GM19395 (cell line): ENCODE results near the gene OAS1.
"Not testable (repeated sequence)": the region's sequence is repeated elsewhere in the genome, so short reads cannot be mapped to it uniquely, and the experiment has no call there.

Experiments used
- ATAC-seq: cut with Tn5 transposase; IDR thresholded peaks from one replicate; pipeline ENCODE4 v1.9.1; 2021; ENCODE audit warnings: mild to moderate bottlenecking, moderate library complexity; ENCODE audit not compliant: unreplicated experiment

Gene OAS1

GRCh38 chr12:112936264-112936663 lies 29.5 kb downstream of the OAS1 start:
- ATAC-seq = no peak

GRCh38 chr12:112936927-112937326 lies 30.2 kb downstream of the OAS1 start:
- no peak for ATAC-seq

- ATAC-seq = peak; percentile 50
Measured at GRCh38 chr12:112937741-112938719, 31.3 kb downstream of the OAS1 start, which contains the start of gene OAS3. TSS of gene OAS3 (plus strand) at chr12:112938474. CDS start at chr12:112938531, 57 bp downstream.

GRCh38 chr12:112938751-112939150 lies 32.0 kb downstream of the OAS1 start:
- no peak for ATAC-seq

GRCh38 chr12:112939761-112940381 lies 33.1 kb downstream of the OAS1 start:
- ATAC-seq = peak; percentile 76

- ATAC-seq = no peak
Measured at GRCh38 chr12:112941528-112942335, 35.0 kb downstream of the OAS1 start.

- no peak for ATAC-seq
Measured at GRCh38 chr12:112942572-112942971, 35.8 kb downstream of the OAS1 start.

- ATAC-seq = no peak
Measured at GRCh38 chr12:112944024-112944690, 37.4 kb downstream of the OAS1 start.

- no peak for ATAC-seq
Measured at GRCh38 chr12:112945515-112945914, 38.8 kb downstream of the OAS1 start.

- ATAC-seq = no peak
Measured at GRCh38 chr12:112946236-112947000, 39.7 kb downstream of the OAS1 start.

- no peak for ATAC-seq
Measured at GRCh38 chr12:112947314-112947713, 40.6 kb downstream of the OAS1 start.

- no peak for ATAC-seq
Measured at GRCh38 chr12:112947761-112948160, 41.0 kb downstream of the OAS1 start.

- no peak for ATAC-seq
Measured at GRCh38 chr12:112948806-112949205, 42.0 kb downstream of the OAS1 start.

- ATAC-seq = no peak
Measured at GRCh38 chr12:112950701-112951100, 43.9 kb downstream of the OAS1 start.

GRCh38 chr12:112957125-112957524 lies 50.4 kb downstream of the OAS1 start:
- not testable (repeated sequence) for ATAC-seq

GRCh38 chr12:112961074-112961473 lies 54.3 kb downstream of the OAS1 start:
- ATAC-seq = no peak

GRCh38 chr12:112961536-112961935 lies 54.8 kb downstream of the OAS1 start:
- ATAC-seq = no peak

GRCh38 chr12:112962561-112962960 lies 55.8 kb downstream of the OAS1 start:
- ATAC-seq = no peak

- ATAC-seq = no peak
Measured at GRCh38 chr12:112963227-112963861, 56.6 kb downstream of the OAS1 start.
